LHCN-M2 (cell line): ENCODE results near the gene RNF169. TPM values are rescaled to one million over a fixed set of nuclear protein-coding genes. Genes with fewer than 3 reads are reported as not detected.

ENCODE experiments used
- DNase-seq: peaks from one replicate; pipeline ENCODE4 v3.0.0-alpha.2; 2012; ENCODE audit warnings: low read depth
- total RNA-seq: library from RNA; depleted of rRNA; stranded (reverse); fragments of >200 nt; gene quantifications from 2 replicates; pipeline ENCODE4 v1.2.3, GENCODE V29; 2014; rRNA removed

RNF169 gene
- total RNA-seq, 1 experiment from 2014 or later: 14.9 TPM

- peak; percentile 45 for DNase-seq
Measured at GRCh38 chr11:74877132-74877531, 128.5 kb downstream of the RNF169 start.

Other genes starting within 250 kb of the RNF169 start
- gene POLD3, start 156.3 kb upstream of the RNF169 start, total RNA-seq: 21.9 and 24.5 TPM in 2 replicates
- not detected in 2 replicates for gene CHRDL2, start 17.4 kb upstream of the RNF169 start, total RNA-seq
- 17.8 and 20.2 TPM in 2 replicates for gene XRRA1, start 200.2 kb downstream of the RNF169 start, total RNA-seq
- gene SPCS2, start 200.4 kb downstream of the RNF169 start, total RNA-seq: 23.9 and 60.1 TPM in 2 replicates
- 7.7 and 8.8 TPM in 2 replicates for gene NEU3, start 240.1 kb downstream of the RNF169 start, total RNA-seq